NB4 (cell line): ENCODE data around the gene ZDHHC6.
A peak's percentile ranks its signal among the peaks of the same experiment; 100 is the strongest.

Experiments used
- DNase-seq: peaks from one replicate; pipeline ENCODE4 v3.0.0; 2010; ENCODE audit warnings: low read depth
- H3K4me3 ChIP-seq: one replicate; pipeline ENCODE4 v1.5.1; 2011; ENCODE audit warnings: mild to moderate bottlenecking, low read depth, low read length, moderate library complexity
- MYC ChIP-seq: IDR thresholded peaks from 2 replicates; pipeline ENCODE4 v1.6.1; 2011; ENCODE audit warnings: low read depth, low read length
- POLR2A ChIP-seq: IDR thresholded peaks from 2 replicates; pipeline ENCODE4 v1.6.1; 2011; ENCODE audit warnings: mild to moderate bottlenecking; ENCODE audit not compliant: insufficient read length; ENCODE audit errors: extremely low read depth
- TF ChIP-seq, protein P1 (sequence below): IDR thresholded peaks from one replicate; pipeline ENCODE4 v1.5.1; 2012; ENCODE audit warnings: low read depth, low read length
- TF ChIP-seq, protein P2 (sequence below): IDR thresholded peaks from 2 replicates; pipeline ENCODE4 v1.6.1; 2011; ENCODE audit warnings: low read depth, low read length

ZDHHC6 gene

DNA sequence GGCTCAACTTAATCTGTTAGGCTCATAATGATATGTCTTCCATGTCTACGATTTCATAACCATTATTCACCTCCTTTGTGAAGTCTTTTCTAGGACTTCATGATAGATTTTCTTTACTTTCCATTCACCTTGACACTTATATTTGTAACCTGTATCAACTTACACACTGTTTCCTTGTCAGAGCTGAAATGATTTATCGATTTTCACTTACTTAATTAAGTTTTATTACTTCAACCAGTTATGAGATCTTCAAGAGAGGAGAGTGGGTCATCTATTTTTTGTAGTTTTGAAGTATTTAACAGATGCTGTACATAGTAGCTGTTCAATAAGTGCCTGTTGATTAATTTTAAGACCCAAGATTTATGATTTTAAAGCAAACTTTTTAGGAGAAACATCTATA lies 37.7 kb upstream of the ZDHHC6 start:
- no peak overlapping the region for H3K4me3 ChIP-seq
- TF ChIP-seq, protein P1, sequence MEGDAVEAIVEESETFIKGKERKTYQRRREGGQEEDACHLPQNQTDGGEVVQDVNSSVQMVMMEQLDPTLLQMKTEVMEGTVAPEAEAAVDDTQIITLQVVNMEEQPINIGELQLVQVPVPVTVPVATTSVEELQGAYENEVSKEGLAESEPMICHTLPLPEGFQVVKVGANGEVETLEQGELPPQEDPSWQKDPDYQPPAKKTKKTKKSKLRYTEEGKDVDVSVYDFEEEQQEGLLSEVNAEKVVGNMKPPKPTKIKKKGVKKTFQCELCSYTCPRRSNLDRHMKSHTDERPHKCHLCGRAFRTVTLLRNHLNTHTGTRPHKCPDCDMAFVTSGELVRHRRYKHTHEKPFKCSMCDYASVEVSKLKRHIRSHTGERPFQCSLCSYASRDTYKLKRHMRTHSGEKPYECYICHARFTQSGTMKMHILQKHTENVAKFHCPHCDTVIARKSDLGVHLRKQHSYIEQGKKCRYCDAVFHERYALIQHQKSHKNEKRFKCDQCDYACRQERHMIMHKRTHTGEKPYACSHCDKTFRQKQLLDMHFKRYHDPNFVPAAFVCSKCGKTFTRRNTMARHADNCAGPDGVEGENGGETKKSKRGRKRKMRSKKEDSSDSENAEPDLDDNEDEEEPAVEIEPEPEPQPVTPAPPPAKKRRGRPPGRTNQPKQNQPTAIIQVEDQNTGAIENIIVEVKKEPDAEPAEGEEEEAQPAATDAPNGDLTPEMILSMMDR: no peak
- TF ChIP-seq POLR2A (no peak), MYC (no peak)
- TF ChIP-seq, protein P2, sequence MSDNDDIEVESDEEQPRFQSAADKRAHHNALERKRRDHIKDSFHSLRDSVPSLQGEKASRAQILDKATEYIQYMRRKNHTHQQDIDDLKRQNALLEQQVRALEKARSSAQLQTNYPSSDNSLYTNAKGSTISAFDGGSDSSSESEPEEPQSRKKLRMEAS: no peak
- DNase-seq: no peak

DNA sequence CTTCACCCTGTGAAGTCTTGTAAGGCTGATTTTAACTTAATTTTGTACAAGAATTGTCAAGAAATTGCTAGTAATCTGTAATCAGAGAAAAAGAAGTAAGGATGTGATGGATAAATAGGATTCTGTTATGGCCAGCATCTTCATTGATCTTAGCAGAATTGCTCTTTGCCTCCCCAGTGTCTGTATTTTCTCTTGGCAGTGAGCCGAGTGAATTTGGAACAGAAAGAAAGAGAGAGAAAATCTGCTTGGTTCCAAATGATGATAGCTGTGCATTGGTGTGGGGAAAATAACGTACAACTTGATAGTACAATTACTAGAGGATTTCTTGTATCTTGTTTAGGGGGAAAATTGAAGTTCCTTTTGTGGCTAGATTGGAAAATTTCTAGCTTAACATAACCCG lies 34.9 kb upstream of the ZDHHC6 start:
- no peak overlapping the region for H3K4me3 ChIP-seq

DNA sequence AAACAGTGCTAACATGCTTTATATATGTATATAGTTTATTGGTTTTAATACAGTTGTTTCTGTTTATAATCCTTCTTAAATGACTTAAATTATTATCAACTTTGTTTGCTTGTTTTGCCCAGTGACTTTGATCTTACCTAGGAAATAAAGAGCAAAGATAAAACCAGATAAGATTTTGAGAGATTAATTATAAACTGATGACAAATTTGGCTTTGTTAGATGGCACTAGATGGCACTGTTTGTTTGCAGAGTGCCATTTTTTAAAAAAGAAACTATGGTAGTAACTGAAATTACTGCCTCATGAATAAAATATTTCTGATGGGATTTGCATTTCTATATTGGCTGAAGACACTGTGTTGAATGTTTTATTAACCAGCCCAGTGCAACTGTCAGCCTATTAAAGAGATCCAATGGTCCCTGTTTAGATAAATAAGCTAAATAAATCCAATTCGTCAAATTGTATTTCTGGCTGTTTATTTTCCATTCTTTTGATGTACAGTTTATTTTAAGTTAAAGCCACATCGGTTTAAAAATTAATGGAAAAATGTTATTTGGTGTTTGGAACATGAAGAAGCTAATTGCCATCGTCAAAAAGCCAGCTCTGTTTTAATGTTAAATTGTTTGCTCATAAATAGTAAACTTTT lies 29.0 kb upstream of the ZDHHC6 start:
- no peak for DNase-seq
- TF ChIP-seq MYC: no peak
- TF ChIP-seq, protein P2: no peak
- TF ChIP-seq, protein P1: peak; percentile 21
- no peak overlapping the region for H3K4me3 ChIP-seq

More for the DNA sequence above, 34.9 kb upstream of the ZDHHC6 start:
- DNase-seq: no peak
- TF ChIP-seq, protein P2: no peak
- TF ChIP-seq POLR2A (no peak), MYC (no peak)
- TF ChIP-seq, protein P1: no peak

DNA sequence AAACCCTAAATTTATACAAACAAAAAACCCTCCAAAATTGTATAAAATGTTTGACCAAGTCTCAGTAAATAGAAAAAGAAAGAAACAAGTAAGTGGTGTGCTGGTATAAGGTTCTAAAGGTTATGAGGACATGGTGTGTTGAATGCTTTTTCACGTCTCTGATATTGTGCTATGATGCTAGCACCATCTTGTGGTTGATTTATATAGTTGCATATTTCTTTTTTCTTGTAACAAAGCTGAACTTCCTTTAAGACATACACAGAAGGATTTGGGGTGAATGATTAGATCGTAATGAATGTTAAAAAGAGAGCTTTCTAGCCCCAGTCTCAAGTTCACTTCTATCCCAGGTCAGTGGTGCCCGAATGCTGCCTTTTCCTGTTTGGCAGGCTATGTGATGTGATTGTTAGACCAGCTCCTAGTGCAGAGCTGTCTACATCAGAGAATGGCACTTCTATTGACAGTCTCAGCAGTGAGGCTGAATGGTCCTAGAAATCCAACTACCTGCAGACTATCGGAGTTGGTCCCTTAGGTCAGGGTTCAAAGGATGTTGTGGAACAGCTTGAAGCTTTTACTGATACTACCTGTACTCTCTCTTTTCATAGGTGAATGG lies 25.3 kb upstream of the ZDHHC6 start:
- no peak overlapping the region for H3K4me3 ChIP-seq
- DNase-seq: peak; percentile 70
- TF ChIP-seq, protein P1: peak; percentile 42
- no peak for TF ChIP-seq MYC

DNA sequence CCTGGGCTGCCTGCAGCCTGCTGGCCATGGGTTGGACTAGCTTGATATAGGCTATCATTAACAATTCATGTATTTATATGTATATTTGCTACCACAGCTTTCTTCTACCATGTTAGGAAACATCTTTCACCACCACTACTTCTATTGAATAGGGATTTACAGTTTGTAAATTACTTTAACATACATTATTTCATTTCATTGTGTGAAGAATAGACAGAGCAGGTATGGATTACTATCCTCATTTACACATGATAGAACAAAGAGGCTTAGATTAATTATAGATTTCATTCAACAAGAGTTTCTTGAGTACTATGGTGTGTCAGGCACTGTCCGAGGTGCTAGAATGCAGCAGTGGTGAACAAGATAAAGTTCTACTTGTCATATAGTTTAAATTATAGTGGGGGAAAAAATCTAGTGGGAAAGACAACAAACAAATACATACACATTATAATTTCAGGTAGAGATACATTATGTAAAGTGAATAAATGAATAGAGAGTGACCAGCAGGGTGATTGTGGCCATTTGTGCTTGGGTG lies 20.9 kb upstream of the ZDHHC6 start:
- no peak for DNase-seq
- TF ChIP-seq POLR2A: no peak
- no peak for TF ChIP-seq MYC
- TF ChIP-seq, protein P2: no peak
- TF ChIP-seq, protein P1: no peak
- no peak overlapping the region for H3K4me3 ChIP-seq
